B cell (primary cell): ENCODE results near the gene IL9. TPM values are rescaled to one million over a fixed set of nuclear protein-coding genes. Genes with fewer than 3 reads are reported as not detected.

Experiments used
- ATAC-seq: fragments of 200-7000 bp; cut with Tn5 transposase; one replicate; pipeline ENCODE4 v1.10.0; 2021; ENCODE audit warnings: low read depth, mild to moderate bottlenecking, moderate number of reproducible peaks, moderate library complexity
- CTCF ChIA-PET: fragments of 350-600 bp; sonication (Branson Sonifier 250); formaldehyde crosslinking; loops from one replicate; lab custom pipeline; 2021; ENCODE audit warnings: antibody characterized with exemption, inconsistent platforms; lab: Charles Lee
- POLR2A ChIA-PET: fragments of 350-600 bp; sonication (Branson Sonifier 250); formaldehyde crosslinking; loops from one replicate; lab custom pipeline; 2021; ENCODE audit warnings: antibody characterized with exemption; lab: Charles Lee
- DNase-seq: peaks from one replicate; pipeline ENCODE4 v3.0.0; 2013
- H2AFZ ChIP-seq: 2 replicates; pipeline ENCODE4 v1.6.1; 2012; ENCODE audit warnings: mild to moderate bottlenecking, low read depth, low read length; ENCODE audit not compliant: insufficient read depth, poor library complexity, severe bottlenecking
- H3K27ac ChIP-seq, 2 donors: 1 replicate in 1 of 2; 2 replicates in 1 of 2; pipeline ENCODE4 v1.5.1; 2012 to 2013; ENCODE audit warnings: low read length in 2 of 2, mild to moderate bottlenecking in 2 of 2, moderate library complexity in 1 of 2
- H3K27me3 ChIP-seq, 4 experiments: fragments of 200-600 bp in 1 of 4; sonication (generic) in 1 of 4; replicated peaks in 1 of 4; 1 replicate in 2 of 4; 2 replicates in 2 of 4; pipeline versions ENCODE4 v1.6.1 to v1.7.0; 2013 to 2016; ENCODE audit warnings: low read length in 3 of 4, mild to moderate bottlenecking in 2 of 4, mixed read lengths in 1 of 4, moderate library complexity in 1 of 4; ENCODE audit not compliant: insufficient read depth in 4 of 4, control insufficient read depth in 3 of 4; ENCODE audit errors: control extremely low read depth in 1 of 4
- H3K36me3 ChIP-seq, 2 experiments: replicated peaks in 1 of 2; 1 replicate in 1 of 2; 2 replicates in 1 of 2; pipeline versions ENCODE4 v1.6.1 to v1.7.1; 2013; ENCODE audit warnings: low read length in 1 of 2; ENCODE audit not compliant: insufficient read depth in 2 of 2, control insufficient read depth in 1 of 2; ENCODE audit errors: control extremely low read depth in 1 of 2, extremely low read depth in 1 of 2
- H3K4me1 ChIP-seq, 2 donors: fragments of 200-600 bp in 1 of 2; sonication (generic) in 1 of 2; 1 replicate in 1 of 2; 2 replicates in 1 of 2; pipeline versions ENCODE4 v1.5.1 to v1.6.1; 2013 to 2017; ENCODE audit warnings: low read length in 2 of 2; ENCODE audit not compliant: control insufficient read depth in 2 of 2, insufficient read depth in 2 of 2
- H3K4me2 ChIP-seq: replicated peaks from 2 replicates; pipeline ENCODE3; 2012; ENCODE audit warnings: mild to moderate bottlenecking, low read depth, low read length; ENCODE audit not compliant: poor library complexity, severe bottlenecking
- H3K4me3 ChIP-seq, 5 experiments: fragments of 200-600 bp in 1 of 5; sonication (generic) in 1 of 5; 1 replicate in 3 of 5; 2 replicates in 2 of 5; pipeline versions ENCODE4 v1.5.1 to v1.7.0; 2011 to 2016; ENCODE audit warnings: low read length in 4 of 5, mild to moderate bottlenecking in 4 of 5, low read depth in 2 of 5, control low read depth in 1 of 5, moderate library complexity in 1 of 5; ENCODE audit not compliant: insufficient read depth in 1 of 5; ENCODE audit errors: control extremely low read depth in 1 of 5, extremely low read depth in 1 of 5
- H3K79me2 ChIP-seq: fragments of 200-600 bp; sonication (generic); one replicate; pipeline ENCODE4 v1.6.0; 2016; ENCODE audit warnings: low read length; ENCODE audit not compliant: control insufficient read depth, insufficient read depth
- H3K9ac ChIP-seq: fragments of 200-600 bp; sonication (generic); 2 replicates; pipeline ENCODE4 v1.6.1; 2017; ENCODE audit warnings: mild to moderate bottlenecking, low read length, moderate library complexity
- H3K9me3 ChIP-seq, 3 donors: one replicate each; pipeline versions ENCODE4 v1.6.1 to v1.7.1; 2013; ENCODE audit warnings: low read length in 2 of 3; ENCODE audit not compliant: control insufficient read depth in 2 of 3, insufficient read depth in 1 of 3; ENCODE audit errors: control extremely low read depth in 1 of 3
- H4K20me1 ChIP-seq: 2 replicates; pipeline ENCODE4 v1.6.0; 2012; ENCODE audit warnings: mild to moderate bottlenecking, low read length; ENCODE audit not compliant: insufficient read depth, control insufficient read depth, poor library complexity, severe bottlenecking
- H3K27ac Mint-ChIP-seq: one replicate; pipeline ENCODE4 v1.8.0; 2021; ENCODE audit warnings: mixed read lengths
- H3K27me3 Mint-ChIP-seq: one replicate; pipeline ENCODE4 v1.8.0; 2021; ENCODE audit warnings: mixed read lengths
- H3K4me1 Mint-ChIP-seq: one replicate; pipeline ENCODE4 v1.8.0; 2021; ENCODE audit warnings: mixed read lengths
- H3K4me3 Mint-ChIP-seq: one replicate; pipeline ENCODE4 v1.8.0; 2021; ENCODE audit warnings: mixed read lengths
- H3K9me3 Mint-ChIP-seq: one replicate; pipeline ENCODE4 v1.8.0; 2022; ENCODE audit warnings: mixed read lengths; ENCODE audit not compliant: insufficient read depth
- EZH2 ChIP-seq: IDR thresholded peaks from 2 replicates; pipeline ENCODE4 v1.6.1; 2012; ENCODE audit warnings: borderline replicate concordance, low read depth, mild to moderate bottlenecking, moderate library complexity, low read length; ENCODE audit not compliant: insufficient read depth, poor library complexity, severe bottlenecking
- WGBS: methylation state at CpG from one replicate; pipeline ENCODE4 v1.1.5; 2013; ENCODE audit warnings: missing lambda C conversion rate; ENCODE audit not compliant: insufficient coverage; 5-methylcytosine and 5-hydroxymethylcytosine counted together
- intact Hi-C: fragments of 100-400 bp; cut with micrococcal nuclease; formaldehyde crosslinking; loops from one replicate; pipeline ENCODE4 v1.10.0; 2022
- polyA plus RNA-seq: library from polyadenylated mRNA; depleted of rRNA; stranded (reverse); fragments of >200 nt; gene quantifications from 2 replicates; pipeline ENCODE4 v1.2.3, GENCODE V29; 2012
- total RNA-seq, 2 donors: library from RNA; stranded (reverse); fragments of 120-200 nt in 1 of 2; gene quantifications; 1 replicate in 1 of 2; 2 replicates in 1 of 2; pipeline versions ENCODE4 v1.2.3 to v1.2.4, GENCODE V29; 2013 to 2022
- TF ChIP-seq, protein P1 (sequence below): fragments of 200-600 bp; IDR thresholded peaks from one replicate; pipeline ENCODE4 v1.8.0; 2022; ENCODE audit warnings: antibody characterized with exemption, mild to moderate bottlenecking

IL9 gene
- total and polyA plus RNA-seq, 2 donors (not counting 1 experiment from before 2014, with no cell fraction given): not detected

DNA sequence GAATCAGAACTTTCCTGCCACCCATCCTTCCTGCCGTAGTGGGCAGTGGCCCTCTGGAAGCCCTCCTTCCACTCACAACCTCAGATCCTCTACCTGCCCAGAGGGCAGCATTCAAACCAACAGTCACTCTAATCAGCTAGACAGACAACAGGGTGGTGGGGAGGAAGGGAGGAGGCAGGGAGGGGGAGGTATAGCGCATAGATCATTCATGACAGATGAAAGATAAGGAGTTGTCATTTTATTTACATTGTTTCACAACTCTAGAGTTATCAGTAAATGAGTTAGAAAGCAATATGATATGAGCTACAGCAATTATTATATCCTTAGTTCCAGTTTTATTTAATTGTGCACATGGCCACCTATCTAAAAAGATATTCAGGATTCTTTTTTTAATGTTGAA lies 852 bp downstream of the IL9 start:
- Histone ChIP-seq H3K4me3 (no peak overlapping the region), H3K79me2 (no peaks in the 10 kb centered on the region), H3K9ac (no peak overlapping the region), H3K36me3 (no peaks in the 10 kb centered on the region), H3K27me3 (peaks cover 0 to 10% (median 5%) of the 10 kb centered on the region in 4 experiments), H4K20me1 (no peaks in the 10 kb centered on the region), H2AFZ (no peak overlapping the region), H3K27ac (no peak overlapping the region), H3K9me3 (no peaks in the 10 kb centered on the region), H3K4me2 (no peak overlapping the region), H3K4me1 (no peaks in the 10 kb centered on the region)
- TF ChIP-seq, protein P1, sequence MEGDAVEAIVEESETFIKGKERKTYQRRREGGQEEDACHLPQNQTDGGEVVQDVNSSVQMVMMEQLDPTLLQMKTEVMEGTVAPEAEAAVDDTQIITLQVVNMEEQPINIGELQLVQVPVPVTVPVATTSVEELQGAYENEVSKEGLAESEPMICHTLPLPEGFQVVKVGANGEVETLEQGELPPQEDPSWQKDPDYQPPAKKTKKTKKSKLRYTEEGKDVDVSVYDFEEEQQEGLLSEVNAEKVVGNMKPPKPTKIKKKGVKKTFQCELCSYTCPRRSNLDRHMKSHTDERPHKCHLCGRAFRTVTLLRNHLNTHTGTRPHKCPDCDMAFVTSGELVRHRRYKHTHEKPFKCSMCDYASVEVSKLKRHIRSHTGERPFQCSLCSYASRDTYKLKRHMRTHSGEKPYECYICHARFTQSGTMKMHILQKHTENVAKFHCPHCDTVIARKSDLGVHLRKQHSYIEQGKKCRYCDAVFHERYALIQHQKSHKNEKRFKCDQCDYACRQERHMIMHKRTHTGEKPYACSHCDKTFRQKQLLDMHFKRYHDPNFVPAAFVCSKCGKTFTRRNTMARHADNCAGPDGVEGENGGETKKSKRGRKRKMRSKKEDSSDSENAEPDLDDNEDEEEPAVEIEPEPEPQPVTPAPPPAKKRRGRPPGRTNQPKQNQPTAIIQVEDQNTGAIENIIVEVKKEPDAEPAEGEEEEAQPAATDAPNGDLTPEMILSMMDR: no peak
- no peak for TF ChIP-seq EZH2
- Mint-ChIP-seq H3K4me3 (no peak overlapping the region), H3K27me3 (peaks cover 34% of the 10 kb centered on the region), H3K9me3 (no peaks in the 10 kb centered on the region), H3K4me1 (no peaks in the 10 kb centered on the region), H3K27ac (no peak overlapping the region)
- CTCF ChIA-PET: no interaction called here
- no peak for ATAC-seq
- intact Hi-C loops: no loop called here
- WGBS: 80% methylated on average over 1 of the region's 2 CpGs
- POLR2A ChIA-PET: no interaction called here
- no peak for DNase-seq

DNA sequence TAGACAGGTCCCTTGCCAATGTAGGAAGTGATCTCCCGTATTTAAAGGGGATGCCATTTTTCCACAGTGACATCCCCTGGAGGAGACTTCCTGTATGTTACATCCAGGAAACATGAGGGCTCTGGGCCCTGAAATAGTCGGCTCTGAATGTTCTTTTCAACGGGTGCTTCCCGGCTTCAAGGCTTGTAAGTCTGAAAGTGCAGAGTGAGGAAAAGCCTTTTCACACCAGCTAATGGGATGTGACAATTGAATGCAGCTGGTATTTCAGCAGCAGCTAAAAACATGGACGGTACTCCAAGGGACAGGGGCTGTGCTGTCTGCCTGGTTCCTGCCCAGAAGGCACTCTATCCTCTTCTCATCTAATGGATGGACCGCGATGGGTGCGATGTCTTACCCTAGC lies 1.4 kb downstream of the IL9 start:
- Histone ChIP-seq H3K4me2 (no peak overlapping the region), H3K4me3 (no peak overlapping the region), H3K27ac (no peak overlapping the region), H4K20me1 (no peaks in the 10 kb centered on the region), H3K36me3 (no peaks in the 10 kb centered on the region), H3K4me1 (no peaks in the 10 kb centered on the region), H2AFZ (no peak overlapping the region), H3K9me3 (no peaks in the 10 kb centered on the region), H3K9ac (no peak overlapping the region), H3K27me3 (peaks cover 0 to 7% (median 4%) of the 10 kb centered on the region in 4 experiments), H3K79me2 (no peaks in the 10 kb centered on the region)
- no peak for DNase-seq
- ChIA-PET POLR2A (no interaction called here), CTCF (no interaction called here)
- ATAC-seq: no peak
- 70% methylated on average over 6 of the region's 8 CpGs for WGBS
- H3K4me3 Mint-ChIP-seq: no peak overlapping the region
- TF ChIP-seq, protein P1: no peak
- TF ChIP-seq EZH2: no peak
- H3K9me3 Mint-ChIP-seq: no peaks in the 10 kb centered on the region
- H3K27ac Mint-ChIP-seq: no peak overlapping the region
- H3K27me3 Mint-ChIP-seq: peaks cover 33% of the 10 kb centered on the region
- intact Hi-C loops: no loop called here
- no peaks in the 10 kb centered on the region for H3K4me1 Mint-ChIP-seq
